Activated naive CD4-positive, alpha-beta T cell treated with anti-CD3 and anti-CD28 coated beads for 36 hours (primary cell): ENCODE data around the gene ORC1. TPM values are rescaled to one million over a fixed set of nuclear protein-coding genes. Genes with fewer than 3 reads are reported as not detected.

Experiments used
- CTCF ChIA-PET: fragments of 350-600 bp; sonication (Branson Sonifier 250); formaldehyde crosslinking; loops from one replicate; lab custom pipeline; 2021; ENCODE audit warnings: antibody characterized with exemption; lab: Charles Lee
- DNase-seq: peaks from one replicate; pipeline ENCODE4 v3.0.0-alpha.2; 2020
- H3K27ac Mint-ChIP-seq: one replicate; pipeline ENCODE4 v1.8.0; 2021; ENCODE audit warnings: mild to moderate bottlenecking, mixed read lengths
- H3K27me3 Mint-ChIP-seq: one replicate; pipeline ENCODE4 v1.8.0; 2021; ENCODE audit warnings: low read depth, mixed read lengths
- H3K36me3 Mint-ChIP-seq: one replicate; pipeline ENCODE4 v1.8.0; 2021; ENCODE audit warnings: low read depth, mixed read lengths
- H3K4me1 Mint-ChIP-seq: one replicate; pipeline ENCODE4 v1.8.0; 2021; ENCODE audit warnings: low read depth, mixed read lengths
- H3K4me3 Mint-ChIP-seq: one replicate; pipeline ENCODE4 v1.8.0; 2021; ENCODE audit warnings: mild to moderate bottlenecking, moderate library complexity, mixed read lengths
- H3K9me3 Mint-ChIP-seq: one replicate; pipeline ENCODE4 v1.8.0; 2021; ENCODE audit warnings: mixed read lengths
- intact Hi-C: fragments of 100-400 bp; cut with micrococcal nuclease; formaldehyde crosslinking; loops from one replicate; pipeline ENCODE4 v1.15.1; 2023
- total RNA-seq, 2 experiments: library from RNA; stranded (reverse); gene quantifications; one replicate each; pipeline ENCODE4 v1.2.3, GENCODE V29; 2021

The ORC1 gene
- 10 to 100 TPM; 46.9 to 49.3 TPM for total RNA-seq

DNA sequence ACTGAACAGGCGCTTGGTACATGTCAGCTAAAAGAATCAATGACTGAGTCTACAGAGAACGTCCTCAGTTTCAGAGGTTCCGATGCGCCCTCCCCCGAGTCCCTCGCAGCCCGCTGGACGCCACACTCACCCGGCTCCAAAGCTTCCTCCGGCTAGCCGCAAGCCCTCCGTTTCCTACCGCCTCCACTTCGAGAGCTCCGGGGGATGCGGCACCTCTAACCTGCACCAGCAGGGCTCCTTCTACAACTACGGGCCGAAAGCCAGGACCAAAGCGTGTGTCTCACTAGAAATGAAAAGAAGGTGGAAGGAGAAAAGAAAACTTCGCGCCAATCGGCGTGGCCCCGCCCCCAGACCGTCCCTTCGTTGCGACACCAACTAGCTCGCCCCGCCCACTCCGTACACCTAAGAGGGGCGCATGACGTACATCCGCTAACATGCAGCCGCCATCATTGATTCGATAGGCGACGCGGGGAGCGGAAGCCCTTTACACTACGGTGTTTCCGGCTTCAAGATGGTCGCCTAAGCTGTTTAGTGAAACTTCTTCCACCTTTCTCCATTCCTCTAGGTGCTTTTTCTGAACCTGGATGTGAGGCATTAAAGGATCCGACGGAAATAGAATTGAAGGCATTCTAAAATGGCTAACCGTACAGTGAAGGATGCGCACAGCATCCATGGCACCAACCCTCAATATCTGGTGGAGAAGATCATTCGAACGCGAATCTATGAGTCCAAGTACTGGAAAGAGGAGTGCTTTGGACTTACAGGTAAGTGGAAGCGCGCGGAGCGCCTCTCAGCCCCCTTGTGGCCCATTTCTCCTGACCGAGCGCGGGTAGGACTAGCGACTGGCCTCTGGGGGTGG is at the start of gene ORC1, which contains the start of gene PRPF38A:
ORC1 (minus strand) TSS at position 308 of the 859 bp plus-strand sequence. CDS start 2,200 bp downstream, outside the sequence.
PRPF38A (plus strand) TSS at position 487 of the 859 bp plus-strand sequence; CDS start at position 635, 148 bp downstream.
- Mint-ChIP-seq H3K9me3 (no peaks in the 10 kb centered on the region), H3K27ac (peak within 1 kb of the TSS; percentile 99), H3K4me3 (peak within 1 kb of the TSS; percentile 100), H3K4me1 (peaks cover 45% of the 10 kb centered on the region), H3K36me3 (peaks cover 62% of the 10 kb centered on the region), H3K27me3 (no peaks in the 10 kb centered on the region)
- peak; percentile 99 for DNase-seq
- CTCF ChIA-PET: interaction anchor here (0.8 to 2.7 kb wide), 15 partner anchors 9 to 345 kb away, joined by 3 to 10 read pairs (median 4); partner anchors contain the start of genes CC2D1B and COA7
- intact Hi-C loops: loop anchor here (1.0 to 2.0 kb wide), 10 partner anchors 20 to 611 kb away; partner anchors contain the start of genes BTF3L4, CC2D1B, NRDC and TUT4

- DNase-seq: no peak
- Mint-ChIP-seq H3K27ac (no peak overlapping the region), H3K4me1 (no peaks in the 10 kb centered on the region), H3K36me3 (peaks cover 13% of the 10 kb centered on the region), H3K9me3 (no peaks in the 10 kb centered on the region), H3K27me3 (no peaks in the 10 kb centered on the region), H3K4me3 (no peak overlapping the region)
- intact Hi-C loops: no loop called here
- CTCF ChIA-PET: no interaction called here
Observed at GRCh38 chr1:52444463-52444862, 40.2 kb upstream of the ORC1 start.

GRCh38 chr1:52439976-52440375 is 35.8 kb upstream of the ORC1 start:
- H3K36me3 Mint-ChIP-seq: peaks cover 16% of the 10 kb centered on the region
- DNase-seq: no peak
- H3K27me3 Mint-ChIP-seq: no peaks in the 10 kb centered on the region
- intact Hi-C loops: no loop called here
- no peak overlapping the region for H3K4me3 Mint-ChIP-seq
- H3K4me1 Mint-ChIP-seq: no peaks in the 10 kb centered on the region
- CTCF ChIA-PET: interaction anchor here (1.6 kb wide), 1 partner anchor 35 kb away, joined by 3 read pairs; no protein-coding TSS in a partner anchor
- no peak overlapping the region for H3K27ac Mint-ChIP-seq
- no peaks in the 10 kb centered on the region for H3K9me3 Mint-ChIP-seq

DNA sequence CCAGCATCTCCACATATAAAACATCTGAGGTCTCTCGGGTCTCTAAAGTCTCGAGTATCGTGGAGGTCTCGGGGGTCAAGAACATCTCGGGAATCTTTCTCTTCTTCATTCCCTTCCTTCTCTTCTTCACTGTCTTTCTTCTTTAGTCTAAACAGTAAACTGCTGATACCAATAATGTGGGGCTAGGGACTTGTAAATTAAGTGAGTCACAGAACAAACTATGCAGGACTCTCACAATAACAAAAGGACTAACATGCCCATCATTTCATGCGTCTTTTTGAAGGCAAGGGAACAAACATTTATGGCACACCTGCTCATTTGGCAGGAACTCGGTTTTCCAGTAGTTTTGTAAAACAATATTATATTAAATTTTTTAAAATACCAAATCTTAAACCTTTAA is 32.6 kb upstream of the ORC1 start:
- H3K27me3 Mint-ChIP-seq: no peaks in the 10 kb centered on the region
- peaks cover 16% of the 10 kb centered on the region for H3K36me3 Mint-ChIP-seq
- CTCF ChIA-PET: no interaction called here
- no peak for DNase-seq
- intact Hi-C loops: no loop called here
- H3K9me3 Mint-ChIP-seq: no peaks in the 10 kb centered on the region
- H3K4me3 Mint-ChIP-seq: no peak overlapping the region
- no peaks in the 10 kb centered on the region for H3K4me1 Mint-ChIP-seq
- no peak overlapping the region for H3K27ac Mint-ChIP-seq

- intact Hi-C loops: no loop called here
- H3K27ac Mint-ChIP-seq: no peak overlapping the region
- no peaks in the 10 kb centered on the region for H3K27me3 Mint-ChIP-seq
- no peaks in the 10 kb centered on the region for H3K9me3 Mint-ChIP-seq
- no peak for DNase-seq
- no peaks in the 10 kb centered on the region for H3K4me1 Mint-ChIP-seq
- H3K36me3 Mint-ChIP-seq: peaks cover 18% of the 10 kb centered on the region
- no peak overlapping the region for H3K4me3 Mint-ChIP-seq
- CTCF ChIA-PET: no interaction called here
Observed at GRCh38 chr1:52435650-52436049, 31.4 kb upstream of the ORC1 start.

- DNase-seq: no peak
- no peaks in the 10 kb centered on the region for H3K4me1 Mint-ChIP-seq
- no peak overlapping the region for H3K4me3 Mint-ChIP-seq
- H3K27me3 Mint-ChIP-seq: no peaks in the 10 kb centered on the region
- H3K36me3 Mint-ChIP-seq: peaks cover 19% of the 10 kb centered on the region
- no peak overlapping the region for H3K27ac Mint-ChIP-seq
- intact Hi-C loops: no loop called here
- no peaks in the 10 kb centered on the region for H3K9me3 Mint-ChIP-seq
- CTCF ChIA-PET: interaction anchor here (0.7 kb wide), 1 partner anchor 250 kb away, joined by 4 read pairs; no protein-coding TSS in a partner anchor
Observed at GRCh38 chr1:52435211-52435610, 31.0 kb upstream of the ORC1 start.

GRCh38 chr1:52432807-52433206 is 28.6 kb upstream of the ORC1 start:
- H3K4me3 Mint-ChIP-seq: no peak overlapping the region
- H3K9me3 Mint-ChIP-seq: no peaks in the 10 kb centered on the region
- H3K36me3 Mint-ChIP-seq: peaks cover 20% of the 10 kb centered on the region
- H3K4me1 Mint-ChIP-seq: no peaks in the 10 kb centered on the region
- DNase-seq: no peak
- H3K27me3 Mint-ChIP-seq: no peaks in the 10 kb centered on the region
- no peak overlapping the region for H3K27ac Mint-ChIP-seq
- intact Hi-C loops: no loop called here
- CTCF ChIA-PET: interaction anchor here (2.3 kb wide), 1 partner anchor 29 kb away, joined by 5 read pairs; the partner anchor contains the start of genes ORC1 and PRPF38A

DNA sequence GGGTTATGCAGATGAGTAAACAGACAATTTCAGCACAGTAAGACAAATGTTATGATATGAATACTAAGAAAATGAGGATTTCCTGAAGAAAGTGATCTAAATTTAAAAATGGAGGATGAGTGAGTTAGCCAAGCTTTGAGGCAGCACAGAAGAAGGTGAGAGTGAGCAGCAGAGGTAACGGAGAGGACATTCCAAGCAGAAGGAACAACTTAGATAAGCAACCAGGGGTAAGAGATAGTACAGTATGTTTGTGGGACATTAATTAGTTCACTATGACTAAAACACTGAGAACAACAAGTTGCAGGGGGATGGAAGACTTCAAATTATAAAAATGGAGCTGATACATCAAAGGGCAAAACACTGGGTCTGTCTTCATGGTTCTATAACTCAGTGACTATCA is 22.9 kb upstream of the ORC1 start:
- Mint-ChIP-seq H3K36me3 (peaks cover 28% of the 10 kb centered on the region), H3K9me3 (no peaks in the 10 kb centered on the region), H3K27ac (peak overlapping the region; percentile 7), H3K27me3 (no peaks in the 10 kb centered on the region), H3K4me1 (peaks cover 42% of the 10 kb centered on the region), H3K4me3 (no peak overlapping the region)
- DNase-seq: no peak
- CTCF ChIA-PET: interaction anchor here (1.2 kb wide), 1 partner anchor 23 kb away, joined by 4 read pairs; the partner anchor contains the start of genes ORC1 and PRPF38A
- intact Hi-C loops: loop anchor here (10.0 kb wide), 1 partner anchor 498 kb away; the partner anchor contains the start of genes ECHDC2 and SCP2

- intact Hi-C loops: loop anchor here (10.0 kb wide), 1 partner anchor 498 kb away; the partner anchor contains the start of genes ECHDC2 and SCP2
- no peaks in the 10 kb centered on the region for H3K27me3 Mint-ChIP-seq
- CTCF ChIA-PET: interaction anchor here (0.6 to 1.2 kb wide), 3 partner anchors 15 to 22 kb away, joined by 3 to 4 read pairs (median 3); partner anchors contain the start of genes ORC1 and PRPF38A
Observed at GRCh38 chr1:52426371-52426770, 22.1 kb upstream of the ORC1 start.

GRCh38 chr1:52424813-52425212 is 20.6 kb upstream of the ORC1 start:
- Mint-ChIP-seq H3K27ac (peak overlapping the region; percentile 83), H3K4me1 (peaks cover 45% of the 10 kb centered on the region), H3K4me3 (no peak overlapping the region), H3K9me3 (no peaks in the 10 kb centered on the region), H3K27me3 (no peaks in the 10 kb centered on the region), H3K36me3 (peaks cover 26% of the 10 kb centered on the region)
- CTCF ChIA-PET: interaction anchor here (1.4 to 2.5 kb wide), 2 partner anchors 21 to 263 kb away, joined by 5 to 9 read pairs; partner anchors contain the start of genes ORC1 and PRPF38A
- intact Hi-C loops: loop anchor here (1.0 to 10.0 kb wide), 6 partner anchors 21 to 500 kb away; partner anchors contain the start of genes CC2D1B, ECHDC2, ORC1 and PRPF38A
- no peak for DNase-seq

More at GRCh38 chr1:52426371-52426770, 22.1 kb upstream of the ORC1 start:
- H3K36me3 Mint-ChIP-seq: peaks cover 29% of the 10 kb centered on the region
- no peak for DNase-seq
- peaks cover 42% of the 10 kb centered on the region for H3K4me1 Mint-ChIP-seq
- peak overlapping the region; percentile 83 for H3K27ac Mint-ChIP-seq
- no peaks in the 10 kb centered on the region for H3K9me3 Mint-ChIP-seq
- no peak overlapping the region for H3K4me3 Mint-ChIP-seq

GRCh38 chr1:52424231-52424636 is 20.0 kb upstream of the ORC1 start:
- H3K4me1 Mint-ChIP-seq: peaks cover 51% of the 10 kb centered on the region
- peak overlapping the region; percentile 83 for H3K27ac Mint-ChIP-seq
- peaks cover 32% of the 10 kb centered on the region for H3K36me3 Mint-ChIP-seq
- CTCF ChIA-PET: interaction anchor here (0.5 to 2.5 kb wide), 5 partner anchors 9 to 269 kb away, joined by 3 to 9 read pairs (median 4); partner anchors contain the start of genes ORC1, PRPF38A and TUT4
- no peaks in the 10 kb centered on the region for H3K9me3 Mint-ChIP-seq
- H3K4me3 Mint-ChIP-seq: peak overlapping the region; percentile 57
- peak; percentile 34 for DNase-seq
- H3K27me3 Mint-ChIP-seq: no peaks in the 10 kb centered on the region
- intact Hi-C loops: loop anchor here (1.0 to 10.0 kb wide), 6 partner anchors 20 to 501 kb away; partner anchors contain the start of genes CC2D1B, ECHDC2, ORC1 and PRPF38A
